ENCODE results near the gene MORC3.

GRCh38 chr21:36338975-36339374, 19.0 kb downstream of the MORC3 start:
- TF ChIP-seq EZH2phosphoT487 (IDR thresholded peaks at IDR 0.05) (no peak), CTCF (IDR thresholded peaks at IDR 0.05) (no peak)

All from neural progenitor cell (in vitro differentiated cells).